WTC11 (cell line): ENCODE results near the gene SEC24C. TPM values are rescaled to one million over a fixed set of nuclear protein-coding genes. Genes with fewer than 3 reads are reported as not detected.

Experiments
- ATAC-seq: fragments of 200-7000 bp; cut with Tn5 transposase; 2 replicates; pipeline ENCODE4 v1.10.0; 2021; ENCODE audit warnings: mild to moderate bottlenecking, moderate library complexity
- CTCF ChIA-PET: fragments of 300-600 bp; sonication (Branson Sonifier 250); formaldehyde crosslinking; loops from one replicate; lab custom pipeline; 2021; ENCODE audit warnings: antibody characterized with exemption; lab: Charles Lee
- POLR2A ChIA-PET: fragments of 350-600 bp; sonication (Branson Sonifier 250); formaldehyde crosslinking; loops from one replicate; lab custom pipeline; 2021; ENCODE audit warnings: antibody characterized with exemption; lab: Charles Lee
- DNase-seq: peaks from one replicate; pipeline ENCODE4 v3.0.0; 2021; ENCODE audit warnings: low spot score
- H3K27ac Mint-ChIP-seq: 2 replicates; pipeline ENCODE4 v1.8.0; 2021; ENCODE audit warnings: mixed read lengths
- H3K27me3 Mint-ChIP-seq: 2 replicates; pipeline ENCODE4 v1.8.0; 2021; ENCODE audit warnings: low read depth, mild to moderate bottlenecking, moderate library complexity, mixed read lengths
- H3K36me3 Mint-ChIP-seq: 2 replicates; pipeline ENCODE4 v1.8.0; 2021; ENCODE audit warnings: mixed read lengths
- H3K4me1 Mint-ChIP-seq: 2 replicates; pipeline ENCODE4 v1.8.0; 2022; ENCODE audit warnings: mixed read lengths
- H3K4me3 Mint-ChIP-seq: 2 replicates; pipeline ENCODE4 v1.8.0; 2021; ENCODE audit warnings: mild to moderate bottlenecking, moderate library complexity, mixed read lengths
- H3K9me3 Mint-ChIP-seq: 2 replicates; pipeline ENCODE4 v1.8.0; 2021; ENCODE audit warnings: mixed read lengths
- AFF4 ChIP-seq: sonication (generic); formaldehyde crosslinking; IDR thresholded peaks from 2 replicates; pipeline ENCODE4 v1.8.1; 2023; ENCODE audit warnings: mild to moderate bottlenecking, missing genetic modification reagents, borderline replicate concordance
- ARID4B ChIP-seq: sonication (generic); formaldehyde crosslinking; IDR thresholded peaks from 2 replicates; pipeline ENCODE4 v1.8.0; 2023; ENCODE audit warnings: missing genetic modification reagents, mild to moderate bottlenecking, borderline replicate concordance
- ATF6 ChIP-seq: sonication (generic); formaldehyde crosslinking; IDR thresholded peaks from 2 replicates; pipeline ENCODE4 v1.8.1; 2023; ENCODE audit warnings: mild to moderate bottlenecking, missing genetic modification reagents
- CTCF ChIP-seq: fragments of 200-600 bp; IDR thresholded peaks from 2 replicates; pipeline ENCODE4 v1.8.0; 2022; ENCODE audit warnings: antibody characterized with exemption
- FOXP1 ChIP-seq: sonication (generic); formaldehyde crosslinking; IDR thresholded peaks from 2 replicates; pipeline ENCODE4 v1.8.0; 2022; ENCODE audit warnings: missing genetic modification reagents, mild to moderate bottlenecking, moderate library complexity, borderline replicate concordance
- FOXP4 ChIP-seq: sonication (generic); formaldehyde crosslinking; IDR thresholded peaks from 2 replicates; pipeline ENCODE4 v1.8.0; 2022; ENCODE audit warnings: mild to moderate bottlenecking, missing genetic modification reagents
- GABPB1 ChIP-seq: sonication (generic); formaldehyde crosslinking; IDR thresholded peaks from 2 replicates; pipeline ENCODE4 v1.8.1; 2023; ENCODE audit warnings: mild to moderate bottlenecking, missing genetic modification reagents
- HMGA2 ChIP-seq: fragments of 250-450 bp; sonication (Bioruptor Pico); IDR thresholded peaks from 2 replicates; pipeline ENCODE4 v1.4.0; 2021; ENCODE audit warnings: mild to moderate bottlenecking, moderate library complexity
- NFE2L1 ChIP-seq: sonication (generic); formaldehyde crosslinking; IDR thresholded peaks from 2 replicates; pipeline ENCODE4 v1.8.1; 2023; ENCODE audit warnings: missing genetic modification reagents
- NR3C1 ChIP-seq: sonication (generic); formaldehyde crosslinking; conservative IDR thresholded peaks from 2 replicates; pipeline ENCODE4 v1.8.1; 2023; ENCODE audit warnings: low read depth, mild to moderate bottlenecking, missing genetic modification reagents
- TP53 ChIP-seq: sonication (generic); formaldehyde crosslinking; IDR thresholded peaks from 2 replicates; pipeline ENCODE4 v1.8.1; 2023; ENCODE audit warnings: mild to moderate bottlenecking, missing genetic modification reagents
- ZNF219 ChIP-seq: sonication (generic); formaldehyde crosslinking; IDR thresholded peaks from 2 replicates; pipeline ENCODE4 v1.8.0; 2023; ENCODE audit warnings: missing genetic modification reagents, mild to moderate bottlenecking, borderline replicate concordance
- ZNF232 ChIP-seq: sonication (generic); formaldehyde crosslinking; IDR thresholded peaks from 2 replicates; pipeline ENCODE4 v1.8.0; 2022; ENCODE audit warnings: mild to moderate bottlenecking, missing genetic modification reagents
- ZNF263 ChIP-seq: sonication (generic); formaldehyde crosslinking; IDR thresholded peaks from 2 replicates; pipeline ENCODE4 v1.8.1; 2022; ENCODE audit warnings: low read depth, mild to moderate bottlenecking, moderate library complexity, missing genetic modification reagents
- ZNF317 ChIP-seq: sonication (generic); formaldehyde crosslinking; IDR thresholded peaks from 2 replicates; pipeline ENCODE4 v1.8.1; 2023; ENCODE audit warnings: low read depth, mild to moderate bottlenecking, moderate library complexity, missing genetic modification reagents, borderline replicate concordance
- ZNF416 ChIP-seq: fragments of 250-450 bp; sonication (Bioruptor Pico); IDR thresholded peaks from 2 replicates; pipeline ENCODE4 v1.9.0; 2021; ENCODE audit warnings: mild to moderate bottlenecking, inconsistent platforms
- total RNA-seq: library from RNA; stranded (reverse); gene quantifications from 3 replicates; pipeline ENCODE4 v1.2.3, GENCODE V29; 2021
- TF ChIP-seq, protein P1 (sequence below): sonication (generic); formaldehyde crosslinking; IDR thresholded peaks from 2 replicates; pipeline ENCODE4 v1.8.0; 2023; ENCODE audit warnings: missing genetic modification reagents
- TF ChIP-seq, protein P2 (sequence below): fragments of 250-450 bp; sonication (Bioruptor Pico); IDR thresholded peaks from 2 replicates; pipeline ENCODE4 v1.9.0; 2021; ENCODE audit warnings: mild to moderate bottlenecking

SEC24C gene
- total RNA-seq, 1 experiment from 2014 or later, result 74.2 TPM

DNA sequence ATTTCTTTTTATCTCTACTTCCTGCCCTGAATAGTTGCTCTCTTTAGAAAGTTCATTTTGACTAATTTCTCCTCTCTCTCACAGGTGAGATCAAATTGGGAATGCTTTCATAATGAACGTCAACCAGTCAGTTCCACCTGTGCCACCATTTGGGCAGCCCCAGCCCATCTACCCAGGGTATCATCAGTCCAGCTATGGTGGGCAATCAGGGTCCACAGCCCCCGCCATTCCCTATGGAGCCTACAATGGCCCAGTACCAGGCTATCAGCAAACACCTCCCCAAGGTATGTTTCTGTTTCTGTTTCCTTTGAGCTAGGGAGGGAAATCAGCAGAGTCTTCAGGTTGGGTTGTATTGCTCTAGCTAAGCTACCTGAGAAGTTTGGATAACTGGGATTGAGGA is 2.5 kb downstream of the SEC24C start (continued):
- no peak for TF ChIP-seq ARID4B
- TF ChIP-seq ZNF317, result no peak

- peaks cover 36% of the 10 kb centered on the region for H3K36me3 Mint-ChIP-seq
- no peaks in the 10 kb centered on the region for H3K4me1 Mint-ChIP-seq
- H3K9me3 Mint-ChIP-seq, result no peaks in the 10 kb centered on the region
- ChIA-PET CTCF (no interaction called here), POLR2A (no interaction called here)
- DNase-seq, result no peak
- ATAC-seq, result no peak
- H3K4me3 Mint-ChIP-seq, result no peak overlapping the region
- TF ChIP-seq FOXP1 (CRISPR knock-in tag) (no peak), TP53 (CRISPR knock-in tag) (no peak), GABPB1 (CRISPR knock-in tag) (no peak), ZNF416 (CRISPR knock-in tag) (no peak), FOXP4 (CRISPR knock-in tag) (no peak), ZNF219 (CRISPR knock-in tag) (no peak), ZNF232 (CRISPR knock-in tag) (no peak), HMGA2 (CRISPR knock-in tag) (no peak), NFE2L1 (CRISPR knock-in tag) (no peak), CTCF (no peak), AFF4 (CRISPR knock-in tag) (no peak), ATF6 (CRISPR knock-in tag) (no peak), NR3C1 (no peak), ZNF263 (no peak)
- TF ChIP-seq, protein P1, sequence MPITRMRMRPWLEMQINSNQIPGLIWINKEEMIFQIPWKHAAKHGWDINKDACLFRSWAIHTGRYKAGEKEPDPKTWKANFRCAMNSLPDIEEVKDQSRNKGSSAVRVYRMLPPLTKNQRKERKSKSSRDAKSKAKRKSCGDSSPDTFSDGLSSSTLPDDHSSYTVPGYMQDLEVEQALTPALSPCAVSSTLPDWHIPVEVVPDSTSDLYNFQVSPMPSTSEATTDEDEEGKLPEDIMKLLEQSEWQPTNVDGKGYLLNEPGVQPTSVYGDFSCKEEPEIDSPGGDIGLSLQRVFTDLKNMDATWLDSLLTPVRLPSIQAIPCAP, result no peak
- TF ChIP-seq, protein P2, sequence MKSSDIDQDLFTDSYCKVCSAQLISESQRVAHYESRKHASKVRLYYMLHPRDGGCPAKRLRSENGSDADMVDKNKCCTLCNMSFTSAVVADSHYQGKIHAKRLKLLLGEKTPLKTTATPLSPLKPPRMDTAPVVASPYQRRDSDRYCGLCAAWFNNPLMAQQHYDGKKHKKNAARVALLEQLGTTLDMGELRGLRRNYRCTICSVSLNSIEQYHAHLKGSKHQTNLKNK (CRISPR knock-in tag), result no peak
- H3K27ac Mint-ChIP-seq, result no peak overlapping the region
- no peaks in the 10 kb centered on the region for H3K27me3 Mint-ChIP-seq
These were observed 6.6 kb downstream of the SEC24C start for GRCh38 chr10:73750819-73751218.
